Measurements from ENCODE around the gene IGF1R. TPM values are rescaled to one million over a fixed set of nuclear protein-coding genes. Genes with fewer than 3 reads are reported as not detected.
A peak's percentile ranks its signal among the peaks of the same experiment; 100 is the strongest.

Gene IGF1R
- total RNA-seq, 1 experiment from 2014 or later, result 20.2 TPM

GRCh38 chr15:98809273-98809672 is 160.9 kb downstream of the IGF1R start:
- no peak for DNase-seq (ENCODE audit: low read depth, low spot score)
- in situ Hi-C loops (cut with HindIII; ENCODE audit: low pct_unique_long_range_greater_than_20kb, low sequenced_read_pairs), result no loop called here

- no peak for DNase-seq (ENCODE audit: low read depth, low spot score)
- in situ Hi-C loops (cut with HindIII; ENCODE audit: low pct_unique_long_range_greater_than_20kb, low sequenced_read_pairs), result no loop called here
Measured at GRCh38 chr15:98812716-98813446, 164.5 kb downstream of the IGF1R start.

GRCh38 chr15:98813951-98814350 is 165.6 kb downstream of the IGF1R start:
- in situ Hi-C loops (cut with HindIII; ENCODE audit: low pct_unique_long_range_greater_than_20kb, low sequenced_read_pairs), result no loop called here
- DNase-seq (ENCODE audit: low read depth, low spot score), result no peak

GRCh38 chr15:98815207-98815606 is 166.9 kb downstream of the IGF1R start:
- in situ Hi-C loops (cut with HindIII; ENCODE audit: low pct_unique_long_range_greater_than_20kb, low sequenced_read_pairs), result no loop called here
- peak; percentile 99 for DNase-seq (ENCODE audit: low read depth, low spot score)

GRCh38 chr15:98817745-98818144 is 169.4 kb downstream of the IGF1R start:
- in situ Hi-C loops (cut with HindIII; ENCODE audit: low pct_unique_long_range_greater_than_20kb, low sequenced_read_pairs), result no loop called here
- DNase-seq (ENCODE audit: low read depth, low spot score), result no peak

GRCh38 chr15:98823012-98823458 is 174.7 kb downstream of the IGF1R start:
- DNase-seq (ENCODE audit: low read depth, low spot score), result no peak
- in situ Hi-C loops (cut with HindIII; ENCODE audit: low pct_unique_long_range_greater_than_20kb, low sequenced_read_pairs), result no loop called here

- no peak for DNase-seq (ENCODE audit: low read depth, low spot score)
Measured at GRCh38 chr15:98823616-98824015, 175.3 kb downstream of the IGF1R start.

GRCh38 chr15:98824595-98824994 is 176.3 kb downstream of the IGF1R start:
- no peak for DNase-seq (ENCODE audit: low read depth, low spot score)
- in situ Hi-C loops (cut with HindIII; ENCODE audit: low pct_unique_long_range_greater_than_20kb, low sequenced_read_pairs), result no loop called here

More at GRCh38 chr15:98823616-98824015, 175.3 kb downstream of the IGF1R start:
- in situ Hi-C loops (cut with HindIII; ENCODE audit: low pct_unique_long_range_greater_than_20kb, low sequenced_read_pairs), result no loop called here

GRCh38 chr15:98826658-98827057 is 178.3 kb downstream of the IGF1R start:
- in situ Hi-C loops (cut with HindIII; ENCODE audit: low pct_unique_long_range_greater_than_20kb, low sequenced_read_pairs), result no loop called here
- no peak for DNase-seq (ENCODE audit: low read depth, low spot score)

- DNase-seq (ENCODE audit: low read depth, low spot score), result no peak
- in situ Hi-C loops (cut with HindIII; ENCODE audit: low pct_unique_long_range_greater_than_20kb, low sequenced_read_pairs), result no loop called here
Measured at GRCh38 chr15:98827217-98827616, 178.9 kb downstream of the IGF1R start.

- no peak for DNase-seq (ENCODE audit: low read depth, low spot score)
- in situ Hi-C loops (cut with HindIII; ENCODE audit: low pct_unique_long_range_greater_than_20kb, low sequenced_read_pairs), result no loop called here
Measured at GRCh38 chr15:98830034-98830634, 181.8 kb downstream of the IGF1R start.

GRCh38 chr15:98834976-98835375 is 186.6 kb downstream of the IGF1R start:
- in situ Hi-C loops (cut with HindIII; ENCODE audit: low pct_unique_long_range_greater_than_20kb, low sequenced_read_pairs), result no loop called here
- DNase-seq (ENCODE audit: low read depth, low spot score), result no peak

GRCh38 chr15:98835876-98836275 is 187.5 kb downstream of the IGF1R start:
- in situ Hi-C loops (cut with HindIII; ENCODE audit: low pct_unique_long_range_greater_than_20kb, low sequenced_read_pairs), result no loop called here
- DNase-seq (ENCODE audit: low read depth, low spot score), result no peak

- no peak for DNase-seq (ENCODE audit: low read depth, low spot score)
- in situ Hi-C loops (cut with HindIII; ENCODE audit: low pct_unique_long_range_greater_than_20kb, low sequenced_read_pairs), result no loop called here
Measured at GRCh38 chr15:98838387-98839259, 190.3 kb downstream of the IGF1R start.

- DNase-seq (ENCODE audit: low read depth, low spot score), result peak; percentile 44
- in situ Hi-C loops (cut with HindIII; ENCODE audit: low pct_unique_long_range_greater_than_20kb, low sequenced_read_pairs), result no loop called here
Measured at GRCh38 chr15:98840053-98840452, 191.7 kb downstream of the IGF1R start.

- peak; percentile 49 for DNase-seq (ENCODE audit: low read depth, low spot score)
- in situ Hi-C loops (cut with HindIII; ENCODE audit: low pct_unique_long_range_greater_than_20kb, low sequenced_read_pairs), result no loop called here
Measured at GRCh38 chr15:98841419-98841970, 193.2 kb downstream of the IGF1R start.

GRCh38 chr15:98842192-98842972 is 194.0 kb downstream of the IGF1R start:
- in situ Hi-C loops (cut with HindIII; ENCODE audit: low pct_unique_long_range_greater_than_20kb, low sequenced_read_pairs), result no loop called here
- DNase-seq (ENCODE audit: low read depth, low spot score), result peak; percentile 89
